ENCODE results near the gene HCN2. TPM values are rescaled to one million over a fixed set of nuclear protein-coding genes. Genes with fewer than 3 reads are reported as not detected.

HCN2 gene
- total and polyA plus RNA-seq, 9 of the 15 experiments (the other 6 are each of a cell fraction or from before 2014, with no cell fraction given), result 0.29 to 4.2 (median 0.82) TPM; not detected in 2

DNA sequence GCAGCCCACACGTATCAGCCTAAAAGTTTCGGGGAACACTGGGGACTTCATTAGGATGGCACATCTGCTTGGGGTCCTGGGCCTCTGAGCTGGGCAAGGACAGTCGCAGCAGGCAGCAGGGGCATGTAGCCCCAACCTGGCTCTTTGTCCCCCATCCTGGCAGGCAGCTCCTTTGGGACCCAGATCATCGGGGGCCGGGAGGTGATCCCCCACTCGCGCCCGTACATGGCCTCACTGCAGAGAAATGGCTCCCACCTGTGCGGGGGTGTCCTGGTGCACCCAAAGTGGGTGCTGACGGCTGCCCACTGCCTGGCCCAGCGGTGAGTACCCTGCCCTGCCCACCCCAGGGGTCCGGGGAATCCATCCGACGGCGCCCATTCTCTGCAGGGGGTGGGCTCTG, 42.6 kb upstream of the HCN2 start (continued):
- TF ChIP-seq, protein P1, sequence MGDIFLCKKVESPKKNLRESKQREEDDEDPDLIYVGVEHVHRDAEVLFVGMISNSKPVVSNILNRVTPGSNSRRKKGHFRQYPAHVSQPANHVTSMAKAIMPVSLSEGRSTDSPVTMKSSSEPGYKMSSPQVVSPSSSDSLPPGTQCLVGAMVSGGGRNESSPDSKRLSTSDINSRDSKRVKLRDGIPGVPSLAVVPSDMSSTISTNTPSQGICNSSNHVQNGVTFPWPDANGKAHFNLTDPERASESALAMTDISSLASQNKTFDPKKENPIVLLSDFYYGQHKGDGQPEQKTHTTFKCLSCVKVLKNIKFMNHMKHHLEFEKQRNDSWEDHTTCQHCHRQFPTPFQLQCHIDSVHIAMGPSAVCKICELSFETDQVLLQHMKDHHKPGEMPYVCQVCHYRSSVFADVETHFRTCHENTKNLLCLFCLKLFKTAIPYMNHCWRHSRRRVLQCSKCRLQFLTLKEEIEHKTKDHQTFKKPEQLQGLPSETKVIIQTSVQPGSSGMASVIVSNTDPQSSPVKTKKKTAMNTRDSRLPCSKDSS (IDR thresholded peaks at IDR 0.05; ENCODE audit: low read depth, partially characterized antibody), result no peak
- no peak for TF ChIP-seq XRCC4 (IDR thresholded peaks at IDR 0.05; ENCODE audit: extremely low read depth, insufficient read depth, insufficient read length)
- TF ChIP-seq ZNF174 (CRISPR knock-in tag; IDR thresholded peaks at IDR 0.05), result no peak
- no peak for TF ChIP-seq MCM3 (IDR thresholded peaks at IDR 0.05)

DNA sequence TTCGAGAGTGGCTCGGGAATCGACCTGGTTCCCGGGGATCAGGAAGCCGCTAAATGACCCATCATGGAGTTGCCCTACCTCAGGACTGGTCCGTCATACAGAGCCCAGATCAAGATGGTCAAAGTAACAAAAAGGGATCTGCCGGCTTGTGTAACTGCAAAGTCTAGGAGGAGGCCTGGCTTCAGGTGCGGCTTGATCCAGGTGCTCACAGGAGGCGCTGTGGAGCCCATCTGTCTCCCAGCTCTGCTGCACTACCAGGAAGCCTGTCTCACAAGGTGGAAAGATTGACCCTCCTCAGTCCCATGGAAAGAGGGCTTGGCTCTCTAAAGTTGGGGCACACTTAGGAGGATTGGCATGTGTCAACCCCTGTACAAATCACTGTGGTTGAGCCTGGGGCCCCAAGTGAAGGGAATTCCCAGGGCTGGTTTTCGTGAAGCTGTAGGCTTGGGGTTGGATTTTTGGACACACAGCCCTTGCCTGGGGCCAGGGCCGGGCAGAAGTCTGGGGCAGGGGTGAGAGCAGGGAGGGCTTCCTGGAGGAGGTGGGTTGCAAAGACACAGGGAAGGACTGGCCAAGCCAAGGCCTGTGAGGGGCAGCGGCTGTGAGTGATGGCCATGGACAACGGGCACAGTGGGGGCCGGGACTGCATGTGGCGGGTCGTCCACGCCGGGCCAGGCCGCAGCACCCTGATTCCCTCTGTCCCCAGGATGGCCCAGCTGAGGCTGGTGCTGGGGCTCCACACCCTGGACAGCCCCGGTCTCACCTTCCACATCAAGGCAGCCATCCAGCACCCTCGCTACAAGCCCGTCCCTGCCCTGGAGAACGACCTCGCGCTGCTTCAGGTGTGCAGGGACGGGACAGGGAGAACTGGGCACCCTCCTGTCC, 41.6 kb upstream of the HCN2 start:
- Histone ChIP-seq H3K36me3 (ENCODE audit: control insufficient read depth, insufficient read depth, low read length) (no peaks in the 10 kb centered on the region), H4K20me1 (replicated peaks; ENCODE audit: control insufficient read depth, insufficient read depth, low read length) (no peaks in the 10 kb centered on the region), H3K27ac (ENCODE audit: extremely low read depth, low read depth, low read length) (no peak overlapping the region), H3K4me2 (ENCODE audit: insufficient read depth, low read length) (no peak overlapping the region), H3K4me1 (replicated peaks in 1 of 2; ENCODE audit: control insufficient read depth in 2 of 2, insufficient read depth in 2 of 2, low read length in 2 of 2) (peaks cover 15 to 68% of the 10 kb centered on the region in 2 experiments), H3K4me3 (no peak overlapping the region), H3K79me2 (ENCODE audit: control insufficient read depth, insufficient read depth, low read length) (no peaks in the 10 kb centered on the region), H3K9me3 (replicated peaks; ENCODE audit: control insufficient read depth, insufficient read depth, low read depth, low read length) (no peaks in the 10 kb centered on the region), H3K9ac (ENCODE audit: insufficient read depth in 1 of 2, low read depth in 2 of 2, low read length in 2 of 2) (peak overlapping the region in 1 of 2 experiments; percentile 26; a peak in 1 of 4 replicates), H3K9me1 (ENCODE audit: control insufficient read depth, insufficient read depth, low read length) (no peaks in the 10 kb centered on the region), H2AFZ (ENCODE audit: low read depth, low read length) (no peak overlapping the region), H3K27me3 (ENCODE audit: control insufficient read depth in 2 of 2, insufficient read depth in 2 of 2, low read length in 2 of 2) (no peaks in the 10 kb centered on the region)
- ATAC-seq, result no peak
- in situ Hi-C loops (cut with MboI), result no loop called here
- 66% methylated on average over 17 of the region's 26 CpGs for WGBS (ENCODE audit: insufficient coverage, low coverage, missing lambda C conversion rate)
- FAIRE-seq, result no peak
- POLR2A ChIA-PET, result no interaction called here
- no TSS peak for BruUV-seq (replicated peaks)
- peak in 2 of 4 experiments; percentile 8 to 9 for DNase-seq (ENCODE audit: extremely low read depth in 1 of 4, low spot score in 3 of 4)
- intact Hi-C loops (cut with micrococcal nuclease), result no loop called here
- CTCF ChIA-PET (ENCODE audit: low intra/inter-chr PET ratio), result no interaction called here
- TF ChIP-seq KDM1A (IDR thresholded peaks at IDR 0.05), result peak; percentile 40 to 67; a peak in 3 of 4 replicates
- TF ChIP-seq, protein P2, sequence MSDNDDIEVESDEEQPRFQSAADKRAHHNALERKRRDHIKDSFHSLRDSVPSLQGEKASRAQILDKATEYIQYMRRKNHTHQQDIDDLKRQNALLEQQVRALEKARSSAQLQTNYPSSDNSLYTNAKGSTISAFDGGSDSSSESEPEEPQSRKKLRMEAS (CRISPR knock-in tag; IDR thresholded peaks at IDR 0.05), result 0 out of 2 replicates have a peak, but pooled peaks have one; percentile 34
- TF ChIP-seq BCOR (IDR thresholded peaks at IDR 0.05), result peak; percentile 73
- TF ChIP-seq RCOR1 (IDR thresholded peaks at IDR 0.05; ENCODE audit: borderline replicate concordance in 1 of 2, low read depth in 2 of 2, low read length in 2 of 2), result 0 out of 4 replicates have a peak, but pooled peaks of 1 of the 2 experiments have one; percentile 4
- TF ChIP-seq, protein P3, sequence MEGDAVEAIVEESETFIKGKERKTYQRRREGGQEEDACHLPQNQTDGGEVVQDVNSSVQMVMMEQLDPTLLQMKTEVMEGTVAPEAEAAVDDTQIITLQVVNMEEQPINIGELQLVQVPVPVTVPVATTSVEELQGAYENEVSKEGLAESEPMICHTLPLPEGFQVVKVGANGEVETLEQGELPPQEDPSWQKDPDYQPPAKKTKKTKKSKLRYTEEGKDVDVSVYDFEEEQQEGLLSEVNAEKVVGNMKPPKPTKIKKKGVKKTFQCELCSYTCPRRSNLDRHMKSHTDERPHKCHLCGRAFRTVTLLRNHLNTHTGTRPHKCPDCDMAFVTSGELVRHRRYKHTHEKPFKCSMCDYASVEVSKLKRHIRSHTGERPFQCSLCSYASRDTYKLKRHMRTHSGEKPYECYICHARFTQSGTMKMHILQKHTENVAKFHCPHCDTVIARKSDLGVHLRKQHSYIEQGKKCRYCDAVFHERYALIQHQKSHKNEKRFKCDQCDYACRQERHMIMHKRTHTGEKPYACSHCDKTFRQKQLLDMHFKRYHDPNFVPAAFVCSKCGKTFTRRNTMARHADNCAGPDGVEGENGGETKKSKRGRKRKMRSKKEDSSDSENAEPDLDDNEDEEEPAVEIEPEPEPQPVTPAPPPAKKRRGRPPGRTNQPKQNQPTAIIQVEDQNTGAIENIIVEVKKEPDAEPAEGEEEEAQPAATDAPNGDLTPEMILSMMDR (IDR thresholded peaks at IDR 0.05 in 2 of 3, conservative IDR thresholded peaks at IDR 0.05 in 1 of 3; ENCODE audit: insufficient read depth in 2 of 3, low read depth in 1 of 3, low read length in 3 of 3), result peak in 2 of 3 experiments; percentile 13 to 27; a peak in 1 of 6 replicates
- TF ChIP-seq, protein P4, sequence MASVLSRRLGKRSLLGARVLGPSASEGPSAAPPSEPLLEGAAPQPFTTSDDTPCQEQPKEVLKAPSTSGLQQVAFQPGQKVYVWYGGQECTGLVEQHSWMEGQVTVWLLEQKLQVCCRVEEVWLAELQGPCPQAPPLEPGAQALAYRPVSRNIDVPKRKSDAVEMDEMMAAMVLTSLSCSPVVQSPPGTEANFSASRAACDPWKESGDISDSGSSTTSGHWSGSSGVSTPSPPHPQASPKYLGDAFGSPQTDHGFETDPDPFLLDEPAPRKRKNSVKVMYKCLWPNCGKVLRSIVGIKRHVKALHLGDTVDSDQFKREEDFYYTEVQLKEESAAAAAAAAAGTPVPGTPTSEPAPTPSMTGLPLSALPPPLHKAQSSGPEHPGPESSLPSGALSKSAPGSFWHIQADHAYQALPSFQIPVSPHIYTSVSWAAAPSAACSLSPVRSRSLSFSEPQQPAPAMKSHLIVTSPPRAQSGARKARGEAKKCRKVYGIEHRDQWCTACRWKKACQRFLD (CRISPR knock-in tag; IDR thresholded peaks at IDR 0.05), result no peak
- TF ChIP-seq, protein P5, sequence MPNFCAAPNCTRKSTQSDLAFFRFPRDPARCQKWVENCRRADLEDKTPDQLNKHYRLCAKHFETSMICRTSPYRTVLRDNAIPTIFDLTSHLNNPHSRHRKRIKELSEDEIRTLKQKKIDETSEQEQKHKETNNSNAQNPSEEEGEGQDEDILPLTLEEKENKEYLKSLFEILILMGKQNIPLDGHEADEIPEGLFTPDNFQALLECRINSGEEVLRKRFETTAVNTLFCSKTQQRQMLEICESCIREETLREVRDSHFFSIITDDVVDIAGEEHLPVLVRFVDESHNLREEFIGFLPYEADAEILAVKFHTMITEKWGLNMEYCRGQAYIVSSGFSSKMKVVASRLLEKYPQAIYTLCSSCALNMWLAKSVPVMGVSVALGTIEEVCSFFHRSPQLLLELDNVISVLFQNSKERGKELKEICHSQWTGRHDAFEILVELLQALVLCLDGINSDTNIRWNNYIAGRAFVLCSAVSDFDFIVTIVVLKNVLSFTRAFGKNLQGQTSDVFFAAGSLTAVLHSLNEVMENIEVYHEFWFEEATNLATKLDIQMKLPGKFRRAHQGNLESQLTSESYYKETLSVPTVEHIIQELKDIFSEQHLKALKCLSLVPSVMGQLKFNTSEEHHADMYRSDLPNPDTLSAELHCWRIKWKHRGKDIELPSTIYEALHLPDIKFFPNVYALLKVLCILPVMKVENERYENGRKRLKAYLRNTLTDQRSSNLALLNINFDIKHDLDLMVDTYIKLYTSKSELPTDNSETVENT (CRISPR knock-in tag; IDR thresholded peaks at IDR 0.05), result no peak
- no peak for TF ChIP-seq RUNX1 (IDR thresholded peaks at IDR 0.05; ENCODE audit: low read depth)
